ENCODE data around the gene PIP5K1C. TPM values are rescaled to one million over a fixed set of nuclear protein-coding genes. Genes with fewer than 3 reads are reported as not detected.

PIP5K1C gene
- total RNA-seq, 2 experiments from 2014 or later, result 12.9 to 14.8 TPM

GRCh38 chr19:3626473-3627350, 73.6 kb downstream of the PIP5K1C start, which contains the start of gene CACTIN:
CACTIN (minus strand) TSS chr19:3626790; CDS start chr19:3626762, 28 bp downstream.
- Mint-ChIP-seq H3K27me3 (no peaks in the 10 kb centered on the region), H3K27ac (peak within 1 kb of the TSS; percentile 97), H3K4me1 (peaks cover 14% of the 10 kb centered on the region), H3K36me3 (peaks cover 3% of the 10 kb centered on the region), H3K9me3 (no peaks in the 10 kb centered on the region), H3K4me3 (peak within 1 kb of the TSS; percentile 88)
- peak; percentile 99 for DNase-seq

GRCh38 chr19:3625996-3626472, 74.2 kb downstream of the PIP5K1C start:
- Mint-ChIP-seq H3K27me3 (no peaks in the 10 kb centered on the region), H3K4me1 (peaks cover 14% of the 10 kb centered on the region), H3K36me3 (peaks cover 3% of the 10 kb centered on the region), H3K4me3 (peak overlapping the region; percentile 88), H3K9me3 (no peaks in the 10 kb centered on the region), H3K27ac (peak overlapping the region; percentile 97)
- DNase-seq, result no peak

GRCh38 chr19:3623716-3624115, 76.6 kb downstream of the PIP5K1C start:
- Mint-ChIP-seq H3K36me3 (peaks cover 6% of the 10 kb centered on the region), H3K4me3 (no peak overlapping the region), H3K27ac (no peak overlapping the region), H3K9me3 (no peaks in the 10 kb centered on the region), H3K4me1 (peaks cover 14% of the 10 kb centered on the region), H3K27me3 (no peaks in the 10 kb centered on the region)
- no peak for DNase-seq

GRCh38 chr19:3622224-3622623, 78.0 kb downstream of the PIP5K1C start:
- Mint-ChIP-seq H3K27ac (no peak overlapping the region), H3K9me3 (no peaks in the 10 kb centered on the region), H3K4me3 (no peak overlapping the region), H3K36me3 (peaks cover 6% of the 10 kb centered on the region), H3K27me3 (no peaks in the 10 kb centered on the region), H3K4me1 (peaks cover 25% of the 10 kb centered on the region)
- DNase-seq, result no peak

GRCh38 chr19:3621689-3622088, 78.6 kb downstream of the PIP5K1C start:
- Mint-ChIP-seq H3K27ac (no peak overlapping the region), H3K9me3 (no peaks in the 10 kb centered on the region), H3K36me3 (peaks cover 6% of the 10 kb centered on the region), H3K27me3 (no peaks in the 10 kb centered on the region), H3K4me1 (peaks cover 27% of the 10 kb centered on the region), H3K4me3 (no peak overlapping the region)
- no peak for DNase-seq

GRCh38 chr19:3620817-3621547, 79.3 kb downstream of the PIP5K1C start:
- H3K36me3 Mint-ChIP-seq, result peaks cover 6% of the 10 kb centered on the region
- no peaks in the 10 kb centered on the region for H3K9me3 Mint-ChIP-seq
- H3K27me3 Mint-ChIP-seq, result no peaks in the 10 kb centered on the region

GRCh38 chr19:3620145-3620816, 80.0 kb downstream of the PIP5K1C start:
- H3K4me3 Mint-ChIP-seq, result no peak overlapping the region
- H3K9me3 Mint-ChIP-seq, result no peaks in the 10 kb centered on the region
- no peaks in the 10 kb centered on the region for H3K27me3 Mint-ChIP-seq
- H3K4me1 Mint-ChIP-seq, result peaks cover 24% of the 10 kb centered on the region
- peaks cover 5% of the 10 kb centered on the region for H3K36me3 Mint-ChIP-seq
- DNase-seq, result no peak
- no peak overlapping the region for H3K27ac Mint-ChIP-seq

More at GRCh38 chr19:3620817-3621547, 79.3 kb downstream of the PIP5K1C start:
- no peak for DNase-seq
- peaks cover 27% of the 10 kb centered on the region for H3K4me1 Mint-ChIP-seq
- H3K27ac Mint-ChIP-seq, result no peak overlapping the region
- H3K4me3 Mint-ChIP-seq, result no peak overlapping the region

GRCh38 chr19:3619631-3620012, 80.6 kb downstream of the PIP5K1C start:
- Mint-ChIP-seq H3K9me3 (no peaks in the 10 kb centered on the region), H3K27me3 (no peaks in the 10 kb centered on the region), H3K27ac (no peak overlapping the region), H3K36me3 (peaks cover 5% of the 10 kb centered on the region), H3K4me3 (no peak overlapping the region), H3K4me1 (peaks cover 20% of the 10 kb centered on the region)
- no peak for DNase-seq

GRCh38 chr19:3618811-3619630, 81.2 kb downstream of the PIP5K1C start:
- Mint-ChIP-seq H3K4me1 (peaks cover 14% of the 10 kb centered on the region), H3K36me3 (peaks cover 4% of the 10 kb centered on the region), H3K27ac (no peak overlapping the region), H3K9me3 (no peaks in the 10 kb centered on the region), H3K27me3 (no peaks in the 10 kb centered on the region), H3K4me3 (no peak overlapping the region)
- no peak for DNase-seq

- Mint-ChIP-seq H3K9me3 (no peaks in the 10 kb centered on the region), H3K4me1 (peaks cover 13% of the 10 kb centered on the region), H3K4me3 (no peak overlapping the region), H3K27ac (no peak overlapping the region), H3K36me3 (peaks cover 4% of the 10 kb centered on the region), H3K27me3 (no peaks in the 10 kb centered on the region)
- DNase-seq, result peak; percentile 63
Observed at GRCh38 chr19:3618144-3618810, 82.0 kb downstream of the PIP5K1C start.

GRCh38 chr19:3617463-3617862, 82.8 kb downstream of the PIP5K1C start:
- H3K4me1 Mint-ChIP-seq, result peaks cover 13% of the 10 kb centered on the region
- DNase-seq, result no peak
- no peaks in the 10 kb centered on the region for H3K9me3 Mint-ChIP-seq
- no peaks in the 10 kb centered on the region for H3K27me3 Mint-ChIP-seq
- H3K27ac Mint-ChIP-seq, result no peak overlapping the region
- no peak overlapping the region for H3K4me3 Mint-ChIP-seq
- peaks cover 4% of the 10 kb centered on the region for H3K36me3 Mint-ChIP-seq

- Mint-ChIP-seq H3K4me3 (no peak overlapping the region), H3K27me3 (no peaks in the 10 kb centered on the region), H3K27ac (no peak overlapping the region), H3K36me3 (peaks cover 8% of the 10 kb centered on the region), H3K9me3 (no peaks in the 10 kb centered on the region), H3K4me1 (peaks cover 13% of the 10 kb centered on the region)
- DNase-seq, result no peak
Observed at GRCh38 chr19:3615524-3616135, 84.6 kb downstream of the PIP5K1C start.

- Mint-ChIP-seq H3K4me3 (no peak overlapping the region), H3K27ac (no peak overlapping the region), H3K4me1 (peaks cover 13% of the 10 kb centered on the region), H3K27me3 (no peaks in the 10 kb centered on the region), H3K36me3 (peaks cover 8% of the 10 kb centered on the region), H3K9me3 (no peaks in the 10 kb centered on the region)
- DNase-seq, result no peak
Observed at GRCh38 chr19:3614858-3615505, 85.3 kb downstream of the PIP5K1C start.
